Esophagus squamous epithelium (tissue), 5 donors: ENCODE measurements around the gene CTNNA3. TPM values are rescaled to one million over a fixed set of nuclear protein-coding genes. Genes with fewer than 3 reads are reported as not detected.

ENCODE experiments used
- DNase-seq: peaks from one replicate; lab custom pipeline; 2025; lab: John Stamatoyannopoulos, UW
- H3K27ac ChIP-seq, 4 donors: fragments of 200-600 bp; sonication (generic); one replicate each; pipeline ENCODE4 v1.5.1; 2016 to 2019; ENCODE audit warnings: mild to moderate bottlenecking in 1 of 4
- H3K27me3 ChIP-seq, 4 donors: fragments of 200-600 bp; sonication (generic); 1 replicate in 3 of 4; 2 replicates in 1 of 4; pipeline versions ENCODE4 v1.5.1 to v1.6.0; 2017 to 2021; ENCODE audit warnings: antibody characterized with exemption in 1 of 4
- H3K36me3 ChIP-seq, 3 donors: fragments of 200-600 bp; sonication (generic); one replicate each; pipeline ENCODE4 v1.5.1; 2016 to 2019
- H3K4me1 ChIP-seq, 3 donors: fragments of 200-600 bp; sonication (generic); one replicate each; pipeline ENCODE4 v1.5.1; 2017 to 2019
- H3K4me3 ChIP-seq, 4 donors: fragments of 200-600 bp; sonication (generic); 1 replicate in 3 of 4; 2 replicates in 1 of 4; pipeline ENCODE4 v1.5.1; 2016 to 2019; ENCODE audit warnings: mild to moderate bottlenecking in 2 of 4, moderate library complexity in 1 of 4
- H3K9me3 ChIP-seq, 3 donors: fragments of 200-600 bp; sonication (generic); one replicate each; pipeline ENCODE4 v1.5.1; 2016 to 2019
- POLR2A ChIP-seq, 4 donors: fragments of 450-650 bp; IDR thresholded peaks; one replicate each; pipeline ENCODE4 v1.6.1; 2017; ENCODE audit warnings: antibody characterized with exemption in 4 of 4, mild to moderate bottlenecking in 4 of 4, moderate library complexity in 3 of 4
- WGBS, 2 donors: methylation state at CpG; one replicate each; pipeline ENCODE4 v1.1.5; 2018; 5-methylcytosine and 5-hydroxymethylcytosine counted together
- intact Hi-C: fragments of 100-400 bp; cut with DNase I; formaldehyde crosslinking; loops from one replicate; pipeline ENCODE4 v1.15.0; 2022
- total RNA-seq, 4 donors: library from RNA; depleted of rRNA; stranded (reverse); fragments of >200 nt; gene quantifications; one replicate each; pipeline ENCODE4 v1.1.0, GENCODE V29; 2016
- TF ChIP-seq, protein P1 (sequence below), 6 experiments: fragments of 450-650 bp in 4 of 6; fragments of 200-600 bp in 2 of 6; sonication (generic) in 2 of 6; IDR thresholded peaks; one replicate each; pipeline ENCODE4 v1.5.1; 2016 to 2019; ENCODE audit warnings: antibody characterized with exemption in 6 of 6, mild to moderate bottlenecking in 4 of 6, moderate library complexity in 4 of 6
- donor health status: DM: yes; HTN: yes; CAD: no.

Gene CTNNA3
- total RNA-seq, 4 donors from 2014 or later = 0.29 to 1.9 (median 0.61) TPM; not detected in 1

GRCh38 chr10:66414943-66415342, 1281.1 kb downstream of the CTNNA3 start:
- Histone ChIP-seq H3K27ac (no peak overlapping the region), H3K4me3 (no peak overlapping the region), H3K9me3 (peaks cover 0 to 15% (median 0%) of the 10 kb centered on the region in 3 donors), H3K36me3 (no peaks in the 10 kb centered on the region), H3K4me1 (no peaks in the 10 kb centered on the region), H3K27me3 (no peaks in the 10 kb centered on the region)
- 58 to 80% methylated on average over 2 of the region's 2 CpGs for WGBS, 2 donors
- intact Hi-C loops = no loop called here
- DNase-seq = no peak
- TF ChIP-seq, protein P1, sequence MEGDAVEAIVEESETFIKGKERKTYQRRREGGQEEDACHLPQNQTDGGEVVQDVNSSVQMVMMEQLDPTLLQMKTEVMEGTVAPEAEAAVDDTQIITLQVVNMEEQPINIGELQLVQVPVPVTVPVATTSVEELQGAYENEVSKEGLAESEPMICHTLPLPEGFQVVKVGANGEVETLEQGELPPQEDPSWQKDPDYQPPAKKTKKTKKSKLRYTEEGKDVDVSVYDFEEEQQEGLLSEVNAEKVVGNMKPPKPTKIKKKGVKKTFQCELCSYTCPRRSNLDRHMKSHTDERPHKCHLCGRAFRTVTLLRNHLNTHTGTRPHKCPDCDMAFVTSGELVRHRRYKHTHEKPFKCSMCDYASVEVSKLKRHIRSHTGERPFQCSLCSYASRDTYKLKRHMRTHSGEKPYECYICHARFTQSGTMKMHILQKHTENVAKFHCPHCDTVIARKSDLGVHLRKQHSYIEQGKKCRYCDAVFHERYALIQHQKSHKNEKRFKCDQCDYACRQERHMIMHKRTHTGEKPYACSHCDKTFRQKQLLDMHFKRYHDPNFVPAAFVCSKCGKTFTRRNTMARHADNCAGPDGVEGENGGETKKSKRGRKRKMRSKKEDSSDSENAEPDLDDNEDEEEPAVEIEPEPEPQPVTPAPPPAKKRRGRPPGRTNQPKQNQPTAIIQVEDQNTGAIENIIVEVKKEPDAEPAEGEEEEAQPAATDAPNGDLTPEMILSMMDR (IDR thresholded peaks at IDR 0.05) = no peak
- no peak for TF ChIP-seq POLR2A (IDR thresholded peaks at IDR 0.05)

- Histone ChIP-seq H3K9me3 (no peaks in the 10 kb centered on the region), H3K27me3 (no peaks in the 10 kb centered on the region), H3K27ac (no peak overlapping the region), H3K4me3 (no peak overlapping the region), H3K36me3 (no peaks in the 10 kb centered on the region), H3K4me1 (no peaks in the 10 kb centered on the region)
- TF ChIP-seq, protein P1 (IDR thresholded peaks at IDR 0.05) = no peak
- no peak for TF ChIP-seq POLR2A (IDR thresholded peaks at IDR 0.05)
- DNase-seq = no peak
- intact Hi-C loops = no loop called here
Measured at GRCh38 chr10:66405566-66405965, 1290.4 kb downstream of the CTNNA3 start.

- no peak for DNase-seq
- intact Hi-C loops = no loop called here
- no peak overlapping the region for H3K27ac ChIP-seq
- H3K36me3 ChIP-seq = no peaks in the 10 kb centered on the region
- H3K4me1 ChIP-seq = no peaks in the 10 kb centered on the region
- peaks cover 0 to 3% (median 0%) of the 10 kb centered on the region in 3 donors for H3K9me3 ChIP-seq
- H3K4me3 ChIP-seq = no peak overlapping the region
- TF ChIP-seq POLR2A (IDR thresholded peaks at IDR 0.05) = no peak
- TF ChIP-seq, protein P1 (IDR thresholded peaks at IDR 0.05) = no peak
- H3K27me3 ChIP-seq = no peaks in the 10 kb centered on the region
Measured at GRCh38 chr10:66398669-66399068, 1297.3 kb downstream of the CTNNA3 start.

GRCh38 chr10:66394342-66395063, 1301.5 kb downstream of the CTNNA3 start:
- Histone ChIP-seq H3K27ac (no peak overlapping the region), H3K4me1 (no peaks in the 10 kb centered on the region), H3K4me3 (no peak overlapping the region), H3K27me3 (no peaks in the 10 kb centered on the region), H3K36me3 (no peaks in the 10 kb centered on the region), H3K9me3 (peaks cover 0 to 3% (median 0%) of the 10 kb centered on the region in 3 donors)
- TF ChIP-seq, protein P1 (IDR thresholded peaks at IDR 0.05) = no peak
- 56 to 77% methylated on average over 2 of the region's 2 CpGs for WGBS, 2 donors
- intact Hi-C loops = no loop called here
- DNase-seq = no peak

DNA sequence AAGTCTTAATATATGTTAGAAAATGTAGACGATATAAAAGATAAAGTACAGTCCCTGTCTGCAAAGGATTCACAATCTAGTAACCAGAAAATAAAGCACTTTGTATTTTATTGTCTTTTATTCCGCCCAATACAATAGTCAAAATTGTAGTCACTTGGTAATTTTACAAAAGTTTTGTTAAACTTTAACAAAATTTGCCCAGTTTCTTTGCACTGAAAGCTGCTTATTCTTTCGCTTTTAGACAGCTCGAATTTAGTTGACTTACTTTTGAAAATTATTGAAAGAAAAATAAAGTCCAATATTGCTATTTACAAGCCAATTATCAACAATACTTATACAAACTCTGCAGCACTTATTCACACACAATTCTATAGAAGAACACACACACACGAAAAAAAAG, 1305.1 kb downstream of the CTNNA3 start:
- no peak for DNase-seq
- Histone ChIP-seq H3K27me3 (no peaks in the 10 kb centered on the region), H3K36me3 (no peaks in the 10 kb centered on the region), H3K4me1 (no peaks in the 10 kb centered on the region), H3K4me3 (no peak overlapping the region), H3K9me3 (peaks cover 0 to 3% (median 0%) of the 10 kb centered on the region in 3 donors), H3K27ac (no peak overlapping the region)
- intact Hi-C loops = no loop called here
- TF ChIP-seq, protein P1 (IDR thresholded peaks at IDR 0.05) = no peak
- no peak for TF ChIP-seq POLR2A (IDR thresholded peaks at IDR 0.05)
- WGBS, 2 donors = 62 to 67% methylated on average over 5 of the region's 5 CpGs
